ENCODE results near the gene AMOTL1.
"Not testable (repeated sequence)": the region's sequence is repeated elsewhere in the genome, so short reads cannot be mapped to it uniquely, and the experiment has no call there.

Gene AMOTL1

DNA sequence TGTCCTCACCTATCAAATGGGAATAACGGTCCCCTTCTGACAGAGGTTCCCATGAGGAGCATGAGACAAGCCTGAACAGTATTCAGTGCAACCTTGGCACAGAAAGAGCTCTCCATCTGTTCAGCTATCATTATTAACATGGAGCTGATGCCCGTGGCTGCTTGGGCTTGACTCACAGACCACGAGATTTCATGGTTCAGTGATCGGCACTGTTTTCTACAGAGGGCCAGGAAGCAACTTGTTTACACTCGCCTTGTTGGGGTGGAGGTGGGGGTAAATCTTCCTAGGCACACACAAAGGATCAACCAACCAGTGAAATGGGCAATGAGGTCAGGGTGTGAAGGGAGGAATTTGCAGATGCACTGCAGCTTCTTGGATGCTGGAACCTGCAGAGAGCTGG lies 117.0 kb downstream of the AMOTL1 start:
- FAIRE-seq, result no peak

DNA sequence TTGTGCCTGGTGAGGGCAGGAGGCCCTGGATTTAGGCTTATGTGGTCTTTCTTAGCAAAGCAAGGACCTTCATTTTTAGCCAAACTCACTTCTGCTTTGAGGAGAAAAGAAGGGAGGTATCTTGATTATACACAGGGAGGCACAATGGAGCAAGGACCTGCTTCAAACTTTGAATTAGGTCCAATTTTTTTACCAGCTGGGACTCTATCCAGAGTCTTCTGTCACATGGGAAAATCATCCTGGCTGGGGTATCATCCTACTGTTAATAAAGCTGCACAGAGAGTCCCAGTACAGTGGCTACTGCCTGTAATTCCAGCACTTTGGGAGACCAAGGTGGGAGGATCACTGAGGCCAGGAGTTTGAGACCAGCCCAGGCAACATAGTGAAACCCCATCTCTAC lies 117.4 kb downstream of the AMOTL1 start:
- FAIRE-seq, result no peak

DNA sequence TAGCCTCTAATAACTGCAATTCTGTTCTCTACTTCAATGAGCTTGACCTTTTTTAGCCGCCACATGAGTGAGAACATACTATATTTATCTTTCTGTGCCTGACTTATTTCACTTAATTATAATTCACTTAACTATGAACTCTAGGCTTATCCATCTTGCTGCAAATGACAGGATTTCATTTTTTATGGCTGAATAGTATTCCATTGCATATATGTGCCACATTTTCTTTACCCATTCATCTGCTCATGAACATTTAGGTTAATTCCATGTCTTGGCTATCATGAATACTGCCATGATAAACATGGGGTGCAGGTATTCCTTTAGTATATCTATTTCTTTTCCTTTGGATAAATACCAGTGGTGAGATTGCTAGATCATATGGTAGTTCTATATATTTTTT lies 120.0 kb downstream of the AMOTL1 start:
- no peak for FAIRE-seq

DNA sequence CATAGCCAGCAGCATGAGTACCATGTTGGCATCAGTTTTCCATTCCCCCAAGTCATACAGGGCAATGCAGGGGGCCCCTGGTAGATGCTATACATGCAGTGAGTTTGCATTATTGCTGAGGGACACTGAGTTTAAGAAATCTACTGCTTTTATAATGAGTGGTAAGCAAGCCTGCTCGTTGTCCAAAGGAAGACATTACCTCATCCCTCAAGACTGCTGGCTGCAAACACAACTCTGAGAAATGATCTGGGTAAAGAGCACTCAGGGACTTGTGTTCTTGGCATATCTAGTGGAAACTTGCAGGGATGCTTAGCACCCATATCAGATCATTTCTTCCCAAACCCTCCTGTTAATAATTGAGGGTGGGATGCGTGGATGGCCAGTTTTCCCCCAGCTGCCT lies 127.3 kb downstream of the AMOTL1 start:
- no peak for FAIRE-seq

DNA sequence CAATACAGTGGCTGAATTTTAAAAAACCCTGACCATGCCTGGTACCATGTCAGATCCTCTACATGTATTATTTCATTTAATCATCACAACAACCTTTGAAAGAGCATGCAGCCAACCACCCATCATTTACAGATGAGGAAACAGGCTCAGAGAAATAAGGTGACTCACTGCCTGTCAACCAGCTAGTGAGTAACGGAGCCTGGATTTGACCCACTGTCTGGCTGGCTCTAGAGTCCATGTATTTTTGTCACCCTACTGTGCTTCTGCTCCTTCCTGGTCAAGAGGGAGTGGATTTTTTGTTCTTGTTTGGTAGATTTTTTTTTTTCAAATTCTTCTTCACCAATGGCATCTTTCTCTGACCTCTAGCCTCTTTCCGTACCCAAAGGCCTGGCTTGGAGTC lies 127.8 kb downstream of the AMOTL1 start:
- no peak for FAIRE-seq

DNA sequence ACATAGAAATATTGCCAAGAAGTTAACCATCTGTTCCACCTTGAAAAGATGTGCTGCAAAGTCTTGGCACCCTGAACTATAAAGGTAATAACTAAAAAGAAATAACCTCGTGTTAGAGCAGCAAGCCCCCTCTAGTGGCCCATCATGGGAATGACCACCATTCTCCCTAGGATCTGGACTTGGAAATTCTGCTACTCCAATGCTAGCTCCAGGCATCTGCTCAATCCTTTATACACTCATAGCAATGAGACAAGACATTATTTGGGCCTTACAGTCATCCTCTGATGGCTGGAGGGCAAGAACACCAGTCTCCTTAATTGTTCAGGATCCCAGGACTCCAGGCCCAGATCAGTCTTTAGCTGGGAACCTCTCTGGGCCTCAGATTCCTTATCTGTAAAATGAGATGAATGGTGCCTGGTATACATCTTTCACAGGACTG lies 129.2 kb downstream of the AMOTL1 start:
- FAIRE-seq, result peak; percentile 79

DNA sequence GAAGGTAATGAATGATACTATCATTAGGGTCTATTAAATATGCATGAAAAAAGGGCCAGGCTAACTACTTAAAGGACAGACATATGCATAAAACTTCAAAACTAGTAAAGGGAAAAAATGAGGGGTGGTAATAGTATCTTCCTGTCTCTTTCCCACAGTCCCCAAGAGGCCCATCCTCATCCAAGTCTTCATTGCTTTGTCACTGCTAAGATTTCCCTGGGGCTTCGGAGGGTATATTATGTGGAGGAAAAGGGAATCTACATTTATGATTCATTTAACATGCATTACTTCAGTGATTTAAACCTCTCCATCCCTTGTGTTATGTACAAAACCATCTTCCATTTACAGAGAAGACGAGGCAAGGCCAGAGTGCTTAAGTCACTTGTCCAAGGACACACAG lies 139.1 kb downstream of the AMOTL1 start:
- FAIRE-seq, result no peak

DNA sequence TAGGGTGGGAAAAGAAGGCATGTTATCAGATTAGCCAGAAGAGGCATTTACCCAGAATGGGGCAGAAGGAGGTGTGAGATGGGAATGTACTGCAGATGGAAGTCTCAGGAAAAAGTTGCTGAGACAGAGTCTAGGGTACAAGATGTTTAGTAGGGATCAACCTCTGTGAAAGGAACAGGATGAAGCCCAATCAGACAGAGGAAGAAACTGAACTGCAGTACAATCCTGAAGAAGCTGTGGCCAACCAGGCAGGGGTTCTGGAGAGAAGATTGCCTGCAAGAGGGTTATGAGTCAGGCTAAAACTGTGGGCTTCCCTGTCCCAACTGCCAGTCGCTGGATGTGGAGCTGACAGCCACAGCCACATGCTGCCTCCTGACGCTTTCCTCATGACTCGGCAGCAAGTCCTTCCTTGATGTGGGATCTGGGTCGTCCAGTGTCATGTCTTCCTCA lies 141.2 kb downstream of the AMOTL1 start:
- FAIRE-seq, result no peak

DNA sequence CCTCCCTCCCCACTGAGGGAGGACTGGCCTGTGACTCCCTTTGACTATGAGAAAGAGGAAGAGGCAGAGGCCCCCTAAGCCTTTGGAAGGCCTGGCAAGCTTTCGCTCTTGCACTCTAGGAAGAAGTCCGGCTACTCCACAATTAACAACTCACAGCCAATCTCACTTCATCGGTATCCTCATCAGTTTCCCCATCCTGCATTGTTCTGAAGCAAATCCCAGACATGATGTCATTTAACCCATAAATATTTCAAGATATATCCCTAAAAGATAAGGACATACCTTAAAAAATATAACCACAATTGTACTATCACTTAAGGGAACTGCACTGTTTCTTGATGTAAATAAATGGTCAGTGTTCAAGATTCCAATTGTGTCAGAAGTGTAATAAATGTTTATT lies 142.1 kb downstream of the AMOTL1 start:
- FAIRE-seq, result no peak

DNA sequence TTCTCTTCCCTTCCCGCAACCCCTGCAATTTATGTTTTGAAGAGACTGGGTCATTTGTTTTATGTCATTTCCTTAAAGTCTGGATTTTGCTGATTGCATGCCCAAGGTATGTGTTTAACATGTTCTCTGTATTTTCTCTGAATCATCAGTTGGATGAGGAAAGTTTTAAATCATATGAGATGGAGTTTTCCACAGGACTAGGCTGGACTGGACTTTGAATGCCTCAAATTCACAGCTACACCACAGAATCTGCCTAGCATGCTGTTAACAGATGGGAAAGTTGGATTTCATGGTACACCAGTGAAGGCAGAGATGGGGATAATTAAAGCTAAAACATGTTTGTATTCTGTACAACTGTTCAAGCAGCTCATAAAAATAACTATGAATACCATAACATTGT lies 142.6 kb downstream of the AMOTL1 start:
- FAIRE-seq, result no peak

DNA sequence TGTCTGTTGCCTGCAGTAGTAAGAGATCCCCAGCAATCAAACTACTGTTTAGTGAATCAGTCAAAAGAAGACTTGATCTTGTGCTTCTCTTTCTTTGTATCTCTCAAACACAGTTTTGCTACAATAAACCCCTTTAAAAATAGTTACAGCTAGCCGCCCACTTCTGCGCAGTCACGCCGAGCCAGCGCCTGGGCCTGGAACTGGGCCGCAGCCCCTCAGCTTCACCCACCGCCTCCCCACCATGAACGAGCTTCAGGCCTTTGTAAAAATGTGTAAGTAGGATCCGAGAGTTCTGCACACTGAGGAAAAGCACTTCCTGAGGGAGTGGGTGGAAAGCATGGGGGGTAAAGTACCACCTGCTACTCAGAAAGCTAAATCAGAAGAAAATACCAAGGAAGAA lies 144.7 kb downstream of the AMOTL1 start:
- FAIRE-seq, result no peak

DNA sequence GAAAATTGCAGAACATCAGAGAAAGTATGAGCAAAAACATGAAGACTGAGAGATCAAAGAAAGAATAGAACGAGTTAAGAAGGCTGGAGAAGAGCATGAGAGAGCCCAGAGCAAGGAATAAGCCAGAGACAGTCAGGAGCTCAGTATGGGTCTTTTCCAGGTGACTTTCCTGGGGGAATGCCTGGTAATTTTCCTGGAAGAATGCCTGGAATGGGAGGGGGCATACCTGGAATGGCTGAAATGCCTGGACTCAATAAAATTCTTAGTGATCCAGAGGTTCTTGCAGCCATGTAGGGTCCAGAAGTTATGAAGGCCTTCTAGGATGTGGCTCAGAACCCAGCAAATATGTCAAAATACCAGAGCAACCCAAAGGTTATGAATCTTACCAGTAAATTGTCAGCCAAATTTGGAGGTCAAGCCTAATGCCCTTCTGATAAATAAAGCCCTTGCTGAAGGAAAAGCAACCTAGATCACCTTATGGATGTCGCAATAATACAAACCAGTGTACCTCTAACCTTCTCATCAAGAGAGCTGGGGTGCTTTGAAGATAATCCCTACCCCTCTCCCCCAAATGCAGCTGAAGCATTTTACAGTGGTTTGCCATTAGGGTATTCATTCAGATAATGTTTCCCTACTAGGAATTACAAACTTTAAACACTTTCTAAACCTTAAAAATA lies 145.7 kb downstream of the AMOTL1 start:
- not testable (repeated sequence) for FAIRE-seq

DNA sequence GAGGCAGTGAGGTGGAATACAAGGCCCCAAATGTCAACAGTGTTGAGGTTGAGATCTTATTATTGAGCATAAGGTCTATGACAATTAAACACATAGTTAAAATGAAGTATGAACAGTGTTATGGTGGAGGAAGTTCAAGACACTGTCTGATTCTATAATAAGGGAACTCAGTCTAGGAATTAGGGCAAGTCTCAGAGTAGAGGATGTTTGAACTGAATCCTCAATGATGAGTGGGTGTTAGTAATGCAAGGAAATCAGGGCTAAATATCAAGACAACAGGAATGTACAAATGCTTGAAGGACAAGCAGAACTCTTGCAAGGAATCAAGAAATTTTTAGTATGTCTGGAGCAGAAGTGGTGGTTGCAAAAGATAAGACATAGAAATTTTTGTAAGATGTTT lies 152.2 kb downstream of the AMOTL1 start:
- no peak for FAIRE-seq

DNA sequence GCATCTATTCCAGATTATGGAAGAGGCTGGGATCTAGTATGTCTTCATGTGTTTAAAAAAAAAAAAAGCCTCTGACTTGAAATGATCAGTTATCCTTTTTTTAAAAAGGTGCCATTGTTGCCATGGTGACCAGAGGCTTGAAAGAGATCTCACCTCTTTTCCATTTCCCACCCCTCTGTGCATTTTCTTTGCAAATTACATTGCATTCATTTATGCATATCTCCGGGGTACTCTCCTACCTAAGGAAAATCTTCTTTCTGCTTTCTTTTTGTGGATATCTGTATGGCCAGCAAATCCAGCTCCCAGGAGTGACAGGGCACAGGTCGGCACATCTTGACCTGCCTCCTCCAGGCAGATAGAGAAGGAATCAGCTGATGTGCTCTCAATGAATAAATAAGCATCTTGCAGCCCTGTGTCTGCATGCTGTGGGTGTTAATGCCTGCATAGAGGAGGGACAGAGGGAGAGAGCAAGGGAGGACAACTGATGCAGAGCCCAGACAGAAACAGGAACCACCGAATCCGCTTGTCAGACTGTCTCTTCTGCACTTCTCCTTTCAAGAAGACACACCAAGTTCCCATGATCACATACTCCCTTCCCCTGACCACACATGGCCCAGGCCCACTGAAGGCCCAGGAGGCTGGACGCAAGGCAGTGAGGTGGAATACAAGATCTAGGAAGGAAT lies 154.3 kb downstream of the AMOTL1 start:
- FAIRE-seq, result no peak

DNA sequence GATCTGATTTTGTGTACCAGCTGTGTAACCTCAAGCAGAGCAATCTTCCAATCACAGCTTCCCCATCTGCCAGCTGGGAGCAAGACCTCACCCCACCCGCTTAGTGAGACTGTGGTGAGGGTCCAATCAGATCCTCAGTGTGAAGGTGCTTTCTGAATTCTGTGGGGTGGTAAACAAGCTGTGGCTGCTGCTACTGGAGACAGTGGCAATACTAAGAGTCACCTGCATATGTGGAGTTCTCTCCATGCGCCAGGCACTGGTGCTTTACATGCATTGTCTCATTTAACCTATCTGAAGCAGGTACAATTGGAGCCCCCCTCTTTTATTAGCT lies 154.8 kb downstream of the AMOTL1 start:
- FAIRE-seq, result no peak

DNA sequence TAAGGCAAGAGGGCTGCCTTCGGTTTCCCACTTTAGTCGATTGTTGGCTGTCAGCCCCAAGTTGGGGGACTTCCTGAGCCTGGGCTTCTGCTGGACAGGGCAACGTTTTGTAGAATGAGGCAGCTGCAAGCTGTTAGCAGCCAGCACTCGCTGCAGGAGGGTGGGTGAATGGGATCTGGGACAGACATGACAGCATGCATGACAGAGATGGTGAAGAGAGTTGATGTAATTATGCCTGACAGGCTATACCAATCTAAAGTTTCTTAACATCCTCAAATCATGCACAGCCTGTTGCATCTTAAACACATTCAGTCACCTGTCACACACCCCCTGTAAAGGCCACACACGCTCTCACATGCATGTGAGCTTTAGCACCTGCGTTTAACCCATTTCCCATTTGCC lies 156.0 kb downstream of the AMOTL1 start:
- no peak for FAIRE-seq

DNA sequence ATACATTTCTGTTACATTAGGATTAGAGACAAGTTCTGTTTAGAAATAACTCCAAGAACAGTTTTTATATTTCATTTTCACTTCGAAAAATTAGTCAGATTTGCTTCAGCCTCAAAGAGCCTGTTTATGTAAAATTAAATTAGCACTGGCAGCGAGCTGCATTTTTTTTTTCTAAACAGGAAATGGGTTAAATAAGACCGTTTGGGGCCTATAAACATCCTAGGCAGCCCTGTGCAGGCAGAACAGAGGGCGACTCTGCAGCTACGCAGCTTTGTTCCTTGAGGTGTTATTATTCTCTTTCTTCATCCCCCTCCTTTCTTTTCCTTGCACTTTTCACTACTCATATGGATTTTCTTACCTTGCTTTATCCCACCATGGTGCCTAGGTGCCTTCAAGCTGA lies 156.5 kb downstream of the AMOTL1 start:
- no peak for FAIRE-seq

DNA sequence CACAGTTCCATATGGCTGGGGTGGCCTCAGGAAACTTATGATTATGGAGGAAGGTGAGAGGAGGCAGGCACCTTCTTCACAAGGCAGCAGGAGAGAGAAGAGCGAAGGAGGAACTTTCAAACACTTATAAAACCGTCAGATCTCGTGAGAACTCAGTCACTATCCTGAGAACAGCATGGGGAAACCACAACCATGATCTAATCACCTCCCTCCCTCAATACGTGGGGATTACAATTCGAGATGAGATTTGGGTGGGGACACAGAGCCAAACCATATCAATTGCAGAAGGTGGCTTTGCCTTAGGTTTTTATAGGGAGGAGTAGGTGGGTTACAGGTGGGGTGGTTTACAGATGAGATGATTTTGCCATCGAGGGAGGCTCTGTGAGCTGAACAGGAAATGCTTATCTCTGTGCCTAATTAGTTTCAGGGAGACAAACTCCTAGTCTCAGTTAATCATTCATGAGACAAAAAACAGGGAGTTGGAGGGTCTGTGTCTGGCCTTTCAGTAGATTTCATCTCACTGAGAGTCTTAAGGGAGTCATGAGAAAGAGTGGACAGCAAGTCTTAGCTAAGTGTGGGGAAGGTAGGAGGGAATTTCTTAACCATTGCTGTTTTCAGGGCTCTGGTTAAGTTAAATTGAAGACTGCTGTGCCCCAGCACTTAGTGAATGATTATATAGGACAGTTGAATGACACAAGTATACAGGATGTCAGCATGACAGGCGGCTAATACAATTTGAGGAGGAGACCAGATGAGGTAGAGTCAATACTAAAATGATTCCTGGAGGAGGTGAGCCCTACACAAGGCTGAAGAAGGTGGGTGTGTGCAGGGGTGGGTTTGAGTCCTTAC lies 157.5 kb downstream of the AMOTL1 start:
- no peak for FAIRE-seq

DNA sequence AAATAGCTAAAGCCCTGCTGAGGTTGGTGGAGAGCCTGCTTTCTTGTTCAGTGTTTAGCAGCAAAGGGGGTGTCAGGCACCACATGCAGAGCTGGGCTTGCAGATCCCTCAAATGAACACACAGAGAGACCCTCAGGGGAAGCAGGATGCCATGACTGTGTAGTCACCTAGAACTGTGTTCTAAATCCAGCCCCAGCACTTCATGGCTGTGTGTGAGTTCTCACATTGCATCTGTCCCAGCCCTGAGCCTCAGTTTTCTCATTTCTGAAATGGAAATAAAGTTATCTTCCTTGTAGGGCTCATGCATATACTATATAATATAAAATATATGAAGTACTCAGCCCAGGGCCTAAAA lies 158.1 kb downstream of the AMOTL1 start:
- no peak for FAIRE-seq
